H9 (cell line): ENCODE measurements around the gene PAQR9. TPM values are rescaled to one million over a fixed set of nuclear protein-coding genes. Genes with fewer than 3 reads are reported as not detected.

Experiments
- DNase-seq: peaks from one replicate; pipeline ENCODE4 v3.0.0-alpha.2; 2017
- H2AFZ ChIP-seq: one replicate; pipeline ENCODE4 v1.6.1; 2013; ENCODE audit warnings: mild to moderate bottlenecking, low read length, control low read depth, moderate library complexity
- H2AK5ac ChIP-seq: 2 replicates; pipeline ENCODE4 v1.6.1; 2013; ENCODE audit warnings: low read length, control low read depth, mixed read lengths; ENCODE audit not compliant: insufficient read length
- H2BK120ac ChIP-seq: one replicate; pipeline ENCODE4 v1.6.1; 2013; ENCODE audit warnings: low read depth, mild to moderate bottlenecking, low read length, control low read depth, inconsistent platforms; ENCODE audit not compliant: poor library complexity, severe bottlenecking
- H2BK12ac ChIP-seq: 2 replicates; pipeline ENCODE4 v1.6.1; 2013; ENCODE audit warnings: low read length, control low read depth, mixed read lengths, low read depth; ENCODE audit not compliant: insufficient read length
- H2BK15ac ChIP-seq: 2 replicates; pipeline ENCODE4 v1.6.1; 2013; ENCODE audit warnings: low read depth, low read length, control low read depth
- H2BK20ac ChIP-seq: one replicate; pipeline ENCODE4 v1.6.1; 2013; ENCODE audit warnings: low read depth, mild to moderate bottlenecking, low read length, control low read depth, inconsistent platforms; ENCODE audit not compliant: poor library complexity, severe bottlenecking
- H2BK5ac ChIP-seq: 2 replicates; pipeline ENCODE4 v1.6.1; 2013; ENCODE audit warnings: low read length, control low read depth, mixed read lengths; ENCODE audit not compliant: insufficient read length
- H3K14ac ChIP-seq: 2 replicates; pipeline ENCODE4 v1.6.1; 2013; ENCODE audit warnings: low read length, control low read depth; ENCODE audit not compliant: insufficient read depth
- H3K18ac ChIP-seq: 2 replicates; pipeline ENCODE4 v1.6.1; 2013; ENCODE audit warnings: low read depth, mild to moderate bottlenecking, mixed read lengths, low read length, control low read depth; ENCODE audit not compliant: insufficient read length
- H3K23ac ChIP-seq: 2 replicates; pipeline ENCODE4 v1.6.1; 2013; ENCODE audit warnings: low read length, control low read depth, mixed read lengths, low read depth; ENCODE audit not compliant: insufficient read length
- H3K23me2 ChIP-seq: 2 replicates; pipeline ENCODE4 v1.6.1; 2013; ENCODE audit warnings: low read depth, mild to moderate bottlenecking, mixed read lengths, low read length, control low read depth; ENCODE audit not compliant: insufficient read length, poor library complexity, severe bottlenecking
- H3K27ac ChIP-seq: 2 replicates; pipeline ENCODE4 v1.5.1; 2013; ENCODE audit warnings: low read length, control low read depth, mixed read lengths, low read depth; ENCODE audit not compliant: insufficient read length
- H3K27me3 ChIP-seq: 2 replicates; pipeline ENCODE4 v1.6.1; 2013; ENCODE audit warnings: low read length, control low read depth, inconsistent platforms; ENCODE audit not compliant: insufficient read depth
- H3K4ac ChIP-seq: 2 replicates; pipeline ENCODE4 v1.6.1; 2013; ENCODE audit warnings: low read depth, mild to moderate bottlenecking, control low read depth, inconsistent platforms, low read length, moderate library complexity
- H3K4me1 ChIP-seq: 2 replicates; pipeline ENCODE4 v1.6.1; 2013; ENCODE audit warnings: low read length, control low read depth, inconsistent platforms; ENCODE audit not compliant: insufficient read depth
- H3K4me2 ChIP-seq: 2 replicates; pipeline ENCODE4 v1.6.1; 2013; ENCODE audit warnings: low read length, control low read depth, mixed read lengths; ENCODE audit not compliant: insufficient read length, insufficient read depth
- H3K56ac ChIP-seq: 2 replicates; pipeline ENCODE4 v1.6.1; 2013; ENCODE audit warnings: low read depth, mild to moderate bottlenecking, mixed read lengths, low read length, control low read depth; ENCODE audit not compliant: insufficient read length
- H3K79me1 ChIP-seq: 2 replicates; pipeline ENCODE4 v1.6.1; 2013; ENCODE audit warnings: low read depth, mild to moderate bottlenecking, moderate library complexity, low read length, control low read depth, inconsistent platforms; ENCODE audit not compliant: insufficient read depth, poor library complexity, severe bottlenecking
- H3K79me2 ChIP-seq: 2 replicates; pipeline ENCODE4 v1.6.1; 2013; ENCODE audit warnings: low read length, control low read depth, inconsistent platforms; ENCODE audit not compliant: insufficient read depth
- H3K9ac ChIP-seq: 2 replicates; pipeline ENCODE4 v1.6.1; 2013; ENCODE audit warnings: low read length, control low read depth, mixed read lengths; ENCODE audit not compliant: insufficient read length; ENCODE audit errors: extremely low read depth
- H3K9me3 ChIP-seq: one replicate; pipeline ENCODE4 v1.6.1; 2013; ENCODE audit warnings: low read depth, low read length, inconsistent platforms; ENCODE audit not compliant: control insufficient read depth
- H3T11ph ChIP-seq: one replicate; pipeline ENCODE4 v1.6.1; 2013; ENCODE audit warnings: mild to moderate bottlenecking, low read length, control low read depth, inconsistent platforms
- H4K20me1 ChIP-seq: one replicate; pipeline ENCODE4 v1.6.1; 2013; ENCODE audit not compliant: control insufficient read depth, insufficient read length, insufficient read depth
- H4K5ac ChIP-seq: 2 replicates; pipeline ENCODE4 v1.6.1; 2013; ENCODE audit warnings: low read depth, mild to moderate bottlenecking, mixed read lengths, low read length, control low read depth; ENCODE audit not compliant: insufficient read length
- H4K8ac ChIP-seq: replicated peaks from 2 replicates; pipeline ENCODE4 v1.6.1; 2013; ENCODE audit warnings: low read length, control low read depth, mixed read lengths, low read depth; ENCODE audit not compliant: insufficient read length
- H4K91ac ChIP-seq: 2 replicates; pipeline ENCODE4 v1.6.1; 2013; ENCODE audit warnings: low read depth, mild to moderate bottlenecking, moderate library complexity, mixed read lengths, low read length, control low read depth; ENCODE audit not compliant: insufficient read length
- H3K27ac Mint-ChIP-seq, 3 experiments: 2 replicates in 2 of 3; 3 replicates in 1 of 3; pipeline ENCODE4 v1.8.0; 2020 to 2021; ENCODE audit warnings: mixed read lengths in 3 of 3, mild to moderate bottlenecking in 1 of 3, moderate library complexity in 1 of 3
- H3K27me3 Mint-ChIP-seq: 2 replicates; pipeline ENCODE4 v1.8.0; 2021; ENCODE audit warnings: low read depth, mild to moderate bottlenecking, moderate library complexity, mixed read lengths
- H3K36me3 Mint-ChIP-seq, 3 experiments: 2 replicates in 2 of 3; 3 replicates in 1 of 3; pipeline ENCODE4 v1.8.0; 2020 to 2021; ENCODE audit warnings: low read depth in 3 of 3, mixed read lengths in 3 of 3; ENCODE audit not compliant: insufficient read depth in 1 of 3
- H3K4me1 Mint-ChIP-seq, 2 experiments: 2 replicates each; pipeline ENCODE4 v1.8.0; 2020; ENCODE audit warnings: mixed read lengths in 2 of 2
- H3K4me3 Mint-ChIP-seq, 2 experiments: 2 replicates in 1 of 2; 3 replicates in 1 of 2; pipeline ENCODE4 v1.8.0; 2020 to 2021; ENCODE audit warnings: mild to moderate bottlenecking in 2 of 2, mixed read lengths in 2 of 2, moderate library complexity in 1 of 2
- H3K9me3 Mint-ChIP-seq, 2 experiments: 2 replicates in 1 of 2; 3 replicates in 1 of 2; pipeline ENCODE4 v1.8.0; 2020; ENCODE audit warnings: mild to moderate bottlenecking in 2 of 2, mixed read lengths in 2 of 2, moderate library complexity in 1 of 2
- WGBS: extraction: QIAGEN DNeasy Blood & Tissue Kit; methylation state at CpG from one replicate; pipeline ENCODE4 v1.1.7; 2013; ENCODE audit warnings: missing lambda C conversion rate, low lambda C conversion rate, mixed read lengths; ENCODE audit not compliant: insufficient read length; ENCODE audit errors: extremely low coverage; 5-methylcytosine and 5-hydroxymethylcytosine counted together
- total RNA-seq: library from RNA; stranded (reverse); gene quantifications from 2 replicates; pipeline ENCODE4 v1.2.1, GENCODE V29; 2021
- TF ChIP-seq, protein P1 (sequence below): fragments of 200-600 bp; sonication (generic); conservative IDR thresholded peaks from 3 replicates; pipeline ENCODE4 v1.8.0; 2021; ENCODE audit warnings: antibody characterized with exemption, mild to moderate bottlenecking

PAQR9 gene
- total RNA-seq, 1 experiment from 2014 or later, result 2.3 TPM

GRCh38 chr3:142930463-142930862 lies 33.0 kb downstream of the PAQR9 start:
- no peaks in the 10 kb centered on the region for H3K79me1 ChIP-seq
- no peak overlapping the region for H2BK120ac ChIP-seq
- no peaks in the 10 kb centered on the region for H3K9me3 ChIP-seq
- H4K5ac ChIP-seq, result no peak overlapping the region
- H3K9ac ChIP-seq, result no peak overlapping the region
- Mint-ChIP-seq H3K27ac (no peak overlapping the region), H3K27me3 (no peaks in the 10 kb centered on the region; the same call in 1 of the 2 replicates), H3K4me3 (no peak overlapping the region), H3K9me3 (no peaks in the 10 kb centered on the region), H3K4me1 (peaks cover 6 to 7% of the 10 kb centered on the region in 2 experiments), H3K36me3 (no peaks in the 10 kb centered on the region; a peak in 2 of 7 replicates)
- no peaks in the 10 kb centered on the region for H4K20me1 ChIP-seq
- no peaks in the 10 kb centered on the region for H3K23me2 ChIP-seq
- TF ChIP-seq, protein P1, sequence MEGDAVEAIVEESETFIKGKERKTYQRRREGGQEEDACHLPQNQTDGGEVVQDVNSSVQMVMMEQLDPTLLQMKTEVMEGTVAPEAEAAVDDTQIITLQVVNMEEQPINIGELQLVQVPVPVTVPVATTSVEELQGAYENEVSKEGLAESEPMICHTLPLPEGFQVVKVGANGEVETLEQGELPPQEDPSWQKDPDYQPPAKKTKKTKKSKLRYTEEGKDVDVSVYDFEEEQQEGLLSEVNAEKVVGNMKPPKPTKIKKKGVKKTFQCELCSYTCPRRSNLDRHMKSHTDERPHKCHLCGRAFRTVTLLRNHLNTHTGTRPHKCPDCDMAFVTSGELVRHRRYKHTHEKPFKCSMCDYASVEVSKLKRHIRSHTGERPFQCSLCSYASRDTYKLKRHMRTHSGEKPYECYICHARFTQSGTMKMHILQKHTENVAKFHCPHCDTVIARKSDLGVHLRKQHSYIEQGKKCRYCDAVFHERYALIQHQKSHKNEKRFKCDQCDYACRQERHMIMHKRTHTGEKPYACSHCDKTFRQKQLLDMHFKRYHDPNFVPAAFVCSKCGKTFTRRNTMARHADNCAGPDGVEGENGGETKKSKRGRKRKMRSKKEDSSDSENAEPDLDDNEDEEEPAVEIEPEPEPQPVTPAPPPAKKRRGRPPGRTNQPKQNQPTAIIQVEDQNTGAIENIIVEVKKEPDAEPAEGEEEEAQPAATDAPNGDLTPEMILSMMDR, result no peak
- no peak overlapping the region for H3K27ac ChIP-seq
- H3K23ac ChIP-seq, result no peak overlapping the region
- H4K91ac ChIP-seq, result no peak overlapping the region
- no peak overlapping the region for H2AFZ ChIP-seq
- H3K4me1 ChIP-seq, result peaks cover 6% of the 10 kb centered on the region; the same call in 1 of the 2 replicates
- no peak overlapping the region for H3K56ac ChIP-seq
- H2BK5ac ChIP-seq, result no peak overlapping the region
- no peak overlapping the region for H3K18ac ChIP-seq
- no peak for DNase-seq
- H3K27me3 ChIP-seq, result no peaks in the 10 kb centered on the region
- no peak overlapping the region for H3K14ac ChIP-seq
- H3T11ph ChIP-seq, result no peak overlapping the region
- H2AK5ac ChIP-seq, result no peak overlapping the region
- no peak overlapping the region for H3K4me2 ChIP-seq
- H2BK15ac ChIP-seq, result no peak overlapping the region
- no peaks in the 10 kb centered on the region for H3K79me2 ChIP-seq
- H3K4ac ChIP-seq, result no peak overlapping the region
- no CpG with 5 or more reads among the region's 3 CpGs for WGBS
- no peak overlapping the region for H2BK12ac ChIP-seq
- no peak overlapping the region for H4K8ac ChIP-seq
- no peak overlapping the region for H2BK20ac ChIP-seq
